Breast epithelium (tissue), 4 donors: ENCODE measurements around the gene DNAJC22. TPM values are rescaled to one million over a fixed set of nuclear protein-coding genes. Genes with fewer than 3 reads are reported as not detected.

Source experiments
- DNase-seq, 2 donors: peaks; one replicate each; pipeline ENCODE4 v3.0.0-alpha.2; 2019; ENCODE audit warnings: low spot score in 2 of 2
- H3K27ac ChIP-seq, 2 donors: fragments of 200-600 bp; sonication (generic) in 1 of 2; one replicate each; pipeline ENCODE4 v1.5.1; 2016 to 2019; ENCODE audit warnings: mild to moderate bottlenecking in 1 of 2
- H3K27me3 ChIP-seq, 2 donors: fragments of 200-600 bp; sonication (generic) in 1 of 2; one replicate each; pipeline versions ENCODE4 v1.5.1 to v1.6.0; 2017 to 2019; ENCODE audit warnings: control low read depth in 1 of 2, mild to moderate bottlenecking in 1 of 2
- H3K36me3 ChIP-seq: fragments of 200-600 bp; one replicate; pipeline ENCODE4 v1.5.1; 2019
- H3K4me1 ChIP-seq, 2 donors: fragments of 200-600 bp; sonication (generic); one replicate each; pipeline ENCODE4 v1.5.1; 2016 to 2019; ENCODE audit warnings: control low read depth in 1 of 2
- H3K4me3 ChIP-seq, 3 donors: fragments of 200-600 bp; sonication (generic); 1 replicate in 2 of 3; 2 replicates in 1 of 3; pipeline ENCODE4 v1.5.1; 2016 to 2019; ENCODE audit warnings: mild to moderate bottlenecking in 3 of 3, moderate library complexity in 2 of 3
- H3K9me3 ChIP-seq, 2 donors: fragments of 200-600 bp; sonication (generic) in 1 of 2; one replicate each; pipeline ENCODE4 v1.5.1; 2016 to 2019; ENCODE audit warnings: control low read depth in 1 of 2
- CTCF ChIP-seq, 3 donors: fragments of 450-650 bp; IDR thresholded peaks; one replicate each; pipeline ENCODE4 v1.5.1; 2016 to 2017; ENCODE audit warnings: antibody characterized with exemption in 3 of 3, mild to moderate bottlenecking in 3 of 3, moderate library complexity in 3 of 3
- POLR2A ChIP-seq: fragments of 450-650 bp; IDR thresholded peaks from one replicate; pipeline ENCODE4 v1.6.1; 2016; ENCODE audit warnings: antibody characterized with exemption, mild to moderate bottlenecking, moderate library complexity
- POLR2AphosphoS5 ChIP-seq, 3 donors: sonication (generic); formaldehyde crosslinking; IDR thresholded peaks; one replicate each; pipeline ENCODE4 v1.6.1; 2017; ENCODE audit warnings: antibody characterized with exemption in 3 of 3
- intact Hi-C: fragments of 100-400 bp; cut with DNase I; formaldehyde crosslinking; loops from one replicate; pipeline ENCODE4 v1.15.1; 2023; ENCODE audit warnings: low total_unique reads
- total RNA-seq, 3 donors: library from RNA; depleted of rRNA; stranded (reverse); fragments of >200 nt; gene quantifications; one replicate each; pipeline ENCODE4 v1.1.0, GENCODE V29; 2016

DNAJC22 gene
- total RNA-seq, 3 donors from 2014 or later = 3.6 to 5.0 TPM; not detected in 1

- H3K36me3 ChIP-seq = no peaks in the 10 kb centered on the region
- TF ChIP-seq POLR2AphosphoS5 (IDR thresholded peaks at IDR 0.05) = no peak
- no peak for TF ChIP-seq CTCF (IDR thresholded peaks at IDR 0.05)
- no peak for TF ChIP-seq POLR2A
- H3K27me3 ChIP-seq = peaks cover 10 to 30% of the 10 kb centered on the region in 2 donors
- DNase-seq = no peak
- no peak overlapping the region for H3K27ac ChIP-seq
- H3K4me3 ChIP-seq = no peak overlapping the region
- intact Hi-C loops = no loop called here
- no peaks in the 10 kb centered on the region for H3K4me1 ChIP-seq
- H3K9me3 ChIP-seq = no peaks in the 10 kb centered on the region
These were observed 11.4 kb upstream of the DNAJC22 start for GRCh38 chr12:49335118-49335954.

- TF ChIP-seq POLR2AphosphoS5 (IDR thresholded peaks at IDR 0.05) (no peak), POLR2A (no peak), CTCF (IDR thresholded peaks at IDR 0.05) (no peak)
- intact Hi-C loops = no loop called here
- Histone ChIP-seq H3K9me3 (no peaks in the 10 kb centered on the region), H3K4me3 (peak overlapping the region in 1 of 3 donors; percentile 61), H3K27ac (no peak overlapping the region), H3K27me3 (peaks cover 10 to 30% of the 10 kb centered on the region in 2 donors), H3K36me3 (no peaks in the 10 kb centered on the region), H3K4me1 (no peaks in the 10 kb centered on the region)
- DNase-seq = no peak
These were observed 10.6 kb upstream of the DNAJC22 start for GRCh38 chr12:49335955-49336644.

- no peaks in the 10 kb centered on the region for H3K4me1 ChIP-seq
- peak within 1 kb of the TSS; percentile 21 to 61 (median 43) for H3K4me3 ChIP-seq
- intact Hi-C loops = no loop called here
- H3K27ac ChIP-seq = no peak within 1 kb of the TSS
- peak; percentile 49 to 72 (median 55) for TF ChIP-seq CTCF (IDR thresholded peaks at IDR 0.05)
- TF ChIP-seq POLR2A = no peak
- no peak for TF ChIP-seq POLR2AphosphoS5 (IDR thresholded peaks at IDR 0.05)
- peaks cover 10 to 30% of the 10 kb centered on the region in 2 donors for H3K27me3 ChIP-seq
- peak; percentile 69 to 80 for DNase-seq
- H3K9me3 ChIP-seq = no peaks in the 10 kb centered on the region
- H3K36me3 ChIP-seq = no peaks in the 10 kb centered on the region
These were observed 9.8 kb upstream of the DNAJC22 start, which contains the start of gene C1QL4 for GRCh38 chr12:49336645-49337584. C1QL4 (minus strand) TSS chr12:49337188; CDS start chr12:49336477, 711 bp downstream.

GRCh38 chr12:49338830-49339463, 7.7 kb upstream of the DNAJC22 start:
- H3K27me3 ChIP-seq = peaks cover 13 to 30% of the 10 kb centered on the region in 2 donors
- DNase-seq = no peak
- intact Hi-C loops = no loop called here

More at GRCh38 chr12:49338830-49339463, 7.7 kb upstream of the DNAJC22 start:
- H3K27ac ChIP-seq = no peak overlapping the region
- no peak overlapping the region for H3K4me3 ChIP-seq
- H3K4me1 ChIP-seq = no peaks in the 10 kb centered on the region
- TF ChIP-seq POLR2AphosphoS5 (IDR thresholded peaks at IDR 0.05) (no peak), CTCF (IDR thresholded peaks at IDR 0.05) (no peak), POLR2A (no peak)
- no peaks in the 10 kb centered on the region for H3K36me3 ChIP-seq
- H3K9me3 ChIP-seq = no peaks in the 10 kb centered on the region
